ENCODE results near the gene TMEM184A.

DNA sequence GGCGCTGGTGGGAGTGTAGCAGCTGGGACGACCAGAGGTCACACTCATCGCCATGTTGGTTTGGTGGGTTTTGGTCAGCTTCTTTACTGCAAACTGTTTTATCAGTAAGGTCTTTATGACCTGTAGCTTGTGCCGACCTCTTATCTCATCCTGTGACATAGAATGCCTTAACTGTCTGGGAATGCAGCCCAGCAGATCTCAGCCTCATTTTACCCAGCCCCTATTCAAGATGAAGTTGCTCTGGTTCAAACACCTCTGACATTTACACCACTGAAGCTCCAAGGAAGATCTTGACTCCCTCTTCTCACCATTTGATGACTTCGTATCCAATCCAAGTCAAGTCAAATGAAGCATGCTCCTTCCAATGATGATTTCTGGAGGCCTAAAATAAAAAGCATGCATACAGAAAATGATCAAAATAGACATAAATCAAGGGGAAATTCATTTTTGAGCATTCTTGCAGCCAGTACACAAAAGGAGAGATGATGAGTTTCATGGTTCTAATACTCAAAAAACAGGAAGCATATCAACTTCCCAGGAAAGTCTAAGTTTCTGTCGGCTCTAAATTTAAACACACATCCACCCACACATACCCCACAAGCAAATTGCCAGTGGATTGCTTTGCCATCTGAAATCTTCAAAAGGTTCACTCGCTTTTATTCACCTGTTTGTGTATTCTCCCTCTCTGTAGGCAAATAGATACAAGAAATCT is 16.3 kb upstream of the TMEM184A start:
- TF ChIP-seq POLR2A (IDR thresholded peaks at IDR 0.05), result no peak
- TF ChIP-seq, protein P1, sequence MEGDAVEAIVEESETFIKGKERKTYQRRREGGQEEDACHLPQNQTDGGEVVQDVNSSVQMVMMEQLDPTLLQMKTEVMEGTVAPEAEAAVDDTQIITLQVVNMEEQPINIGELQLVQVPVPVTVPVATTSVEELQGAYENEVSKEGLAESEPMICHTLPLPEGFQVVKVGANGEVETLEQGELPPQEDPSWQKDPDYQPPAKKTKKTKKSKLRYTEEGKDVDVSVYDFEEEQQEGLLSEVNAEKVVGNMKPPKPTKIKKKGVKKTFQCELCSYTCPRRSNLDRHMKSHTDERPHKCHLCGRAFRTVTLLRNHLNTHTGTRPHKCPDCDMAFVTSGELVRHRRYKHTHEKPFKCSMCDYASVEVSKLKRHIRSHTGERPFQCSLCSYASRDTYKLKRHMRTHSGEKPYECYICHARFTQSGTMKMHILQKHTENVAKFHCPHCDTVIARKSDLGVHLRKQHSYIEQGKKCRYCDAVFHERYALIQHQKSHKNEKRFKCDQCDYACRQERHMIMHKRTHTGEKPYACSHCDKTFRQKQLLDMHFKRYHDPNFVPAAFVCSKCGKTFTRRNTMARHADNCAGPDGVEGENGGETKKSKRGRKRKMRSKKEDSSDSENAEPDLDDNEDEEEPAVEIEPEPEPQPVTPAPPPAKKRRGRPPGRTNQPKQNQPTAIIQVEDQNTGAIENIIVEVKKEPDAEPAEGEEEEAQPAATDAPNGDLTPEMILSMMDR (IDR thresholded peaks at IDR 0.05), result no peak
- TF ChIP-seq POLR2AphosphoS5 (IDR thresholded peaks at IDR 0.05; ENCODE audit: insufficient read depth in 1 of 2, low read depth in 1 of 2), result no peak
